Naive thymus-derived CD4-positive, alpha-beta T cell (primary cell): ENCODE data around the gene DGUOK. TPM values are rescaled to one million over a fixed set of nuclear protein-coding genes. Genes with fewer than 3 reads are reported as not detected.

Source experiments
- ATAC-seq: fragments of 150-1000 bp; cut with Tn5 transposase; 2 replicates; pipeline ENCODE4 v1.10.0; 2021; ENCODE audit warnings: mild to moderate bottlenecking, moderate library complexity
- CTCF ChIA-PET: fragments of 350-600 bp; sonication (Branson Sonifier 250); formaldehyde crosslinking; loops from one replicate; lab custom pipeline; 2021; ENCODE audit warnings: antibody characterized with exemption; lab: Charles Lee
- POLR2A ChIA-PET: fragments of 350-600 bp; sonication (Branson Sonifier 250); formaldehyde crosslinking; loops from one replicate; lab custom pipeline; 2021; ENCODE audit warnings: antibody characterized with exemption, inconsistent platforms; lab: Charles Lee
- DNase-seq, 9 donors: peaks; one replicate each; pipeline versions ENCODE4 v3.0.0 to v3.0.0-alpha.2; 2020 to 2022; ENCODE audit warnings: mixed read lengths in 1 of 9
- H3K27ac ChIP-seq: one replicate; pipeline ENCODE4 v1.7.0; 2013; ENCODE audit warnings: mild to moderate bottlenecking, low read depth, low read length, moderate library complexity
- H3K27me3 ChIP-seq, 2 donors: one replicate each; pipeline ENCODE4 v1.7.0; 2013; ENCODE audit warnings: low read length in 2 of 2, mild to moderate bottlenecking in 2 of 2, moderate library complexity in 2 of 2; ENCODE audit not compliant: control insufficient read depth in 2 of 2, insufficient read depth in 2 of 2
- H3K36me3 ChIP-seq, 3 experiments: 1 replicate in 2 of 3; 2 replicates in 1 of 3; pipeline ENCODE4 v1.7.0; 2013; ENCODE audit warnings: low read length in 3 of 3, mild to moderate bottlenecking in 3 of 3, moderate library complexity in 1 of 3; ENCODE audit not compliant: insufficient read depth in 3 of 3, control insufficient read depth in 2 of 3
- H3K4me1 ChIP-seq, 2 donors: one replicate each; pipeline ENCODE4 v1.7.0; 2013; ENCODE audit warnings: low read length in 2 of 2, mild to moderate bottlenecking in 2 of 2, moderate library complexity in 1 of 2; ENCODE audit not compliant: control insufficient read depth in 2 of 2, insufficient read depth in 2 of 2
- H3K4me3 ChIP-seq: 2 replicates; pipeline ENCODE4 v1.7.0; 2013; ENCODE audit warnings: mild to moderate bottlenecking, low read length
- H3K9me3 ChIP-seq, 3 experiments: 1 replicate in 2 of 3; 2 replicates in 1 of 3; pipeline ENCODE4 v1.7.0; 2013; ENCODE audit warnings: low read length in 3 of 3; ENCODE audit not compliant: control insufficient read depth in 2 of 3
- H3K27ac Mint-ChIP-seq, 9 donors: one replicate each; pipeline ENCODE4 v1.8.0; 2020 to 2022; ENCODE audit warnings: mixed read lengths in 9 of 9, mild to moderate bottlenecking in 8 of 9, moderate library complexity in 5 of 9, inconsistent platforms in 2 of 9
- H3K27me3 Mint-ChIP-seq, 5 donors: one replicate each; pipeline ENCODE4 v1.8.0; 2021 to 2022; ENCODE audit warnings: mixed read lengths in 5 of 5, mild to moderate bottlenecking in 1 of 5
- H3K36me3 Mint-ChIP-seq, 5 donors: one replicate each; pipeline ENCODE4 v1.8.0; 2020 to 2022; ENCODE audit warnings: mixed read lengths in 5 of 5, mild to moderate bottlenecking in 3 of 5, inconsistent platforms in 1 of 5
- H3K4me1 Mint-ChIP-seq, 7 donors: one replicate each; pipeline ENCODE4 v1.8.0; 2020 to 2022; ENCODE audit warnings: mixed read lengths in 7 of 7, mild to moderate bottlenecking in 3 of 7, inconsistent platforms in 1 of 7
- H3K4me3 Mint-ChIP-seq, 10 donors: one replicate each; pipeline ENCODE4 v1.8.0; 2020 to 2022; ENCODE audit warnings: mild to moderate bottlenecking in 10 of 10, mixed read lengths in 10 of 10, moderate library complexity in 6 of 10, inconsistent platforms in 2 of 10
- H3K9me3 Mint-ChIP-seq, 11 donors: one replicate each; pipeline ENCODE4 v1.8.0; 2020 to 2022; ENCODE audit warnings: mixed read lengths in 11 of 11, mild to moderate bottlenecking in 4 of 11, inconsistent platforms in 1 of 11, moderate library complexity in 1 of 11
- intact Hi-C, 2 donors: fragments of 100-400 bp; cut with micrococcal nuclease; formaldehyde crosslinking; loops; one replicate each; pipeline ENCODE4 v1.15.1; 2023
- polyA plus RNA-seq, 2 donors: library from polyadenylated mRNA; unstranded; fragments of 300-500 nt; fragmentation: Illumina TruSeq; gene quantifications; one replicate each; pipeline ENCODE4 v1.2.3, GENCODE V29; 2021
- total RNA-seq, 6 experiments: library from RNA in 5 of 6; stranded (reverse) in 5 of 6; gene quantifications; 1 replicate in 5 of 6; 2 replicates in 1 of 6; pipeline ENCODE4 v1.2.3 and lab custom pipeline; 2021 to 2026

DGUOK gene
- total and polyA plus RNA-seq, 7 experiments from 2014 or later: 43.1 to 220 (median 69.4) TPM

GRCh38 chr2:74000666-74001065 lies 74.0 kb downstream of the DGUOK start:
- CTCF ChIA-PET: interaction anchor here (1.0 to 1.5 kb wide), 4 partner anchors 14 to 103 kb away, joined by 3 to 4 read pairs (median 4); no protein-coding TSS in a partner anchor
- peak overlapping the region; percentile 64 for H3K27ac ChIP-seq
- H3K27ac Mint-ChIP-seq: peak overlapping the region in 8 of 9 donors; percentile 21 to 93 (median 84)

GRCh38 chr2:74001121-74001520 lies 74.4 kb downstream of the DGUOK start:
- peaks cover 61 to 92% (median 80%) of the 10 kb centered on the region in 7 donors for H3K4me1 Mint-ChIP-seq
- POLR2A ChIA-PET: interaction anchor here (0.6 to 3.0 kb wide), 2 partner anchors 14 to 224 kb away, joined by 4 to 15 read pairs; no protein-coding TSS in a partner anchor
- no peak for DNase-seq

More at GRCh38 chr2:74000666-74001065, 74.0 kb downstream of the DGUOK start:
- H3K4me3 Mint-ChIP-seq: peak overlapping the region in 4 of 10 donors; percentile 18 to 88 (median 78)
- H3K27me3 ChIP-seq: no peaks in the 10 kb centered on the region
- POLR2A ChIA-PET: interaction anchor here (0.9 to 3.0 kb wide), 3 partner anchors 9 to 74 kb away, joined by 3 to 15 read pairs (median 4); partner anchors contain the start of gene DGUOK
- intact Hi-C loops: no loop called here
- DNase-seq (no peak), ATAC-seq (no peak)
- H3K4me3 ChIP-seq: no peak overlapping the region
- H3K4me1 Mint-ChIP-seq: peaks cover 61 to 93% (median 76%) of the 10 kb centered on the region in 7 donors
- no peaks in the 10 kb centered on the region for H3K27me3 Mint-ChIP-seq
- H3K36me3 ChIP-seq: peaks cover 0 to 5% (median 0%) of the 10 kb centered on the region in 3 experiments
- H3K4me1 ChIP-seq: peaks cover 9 to 45% of the 10 kb centered on the region in 2 donors
- peaks cover 0 to 8% (median 0%) of the 10 kb centered on the region in 5 donors for H3K36me3 Mint-ChIP-seq
- H3K9me3 Mint-ChIP-seq: no peaks in the 10 kb centered on the region
- H3K9me3 ChIP-seq: no peaks in the 10 kb centered on the region

GRCh38 chr2:74001781-74002504 lies 75.3 kb downstream of the DGUOK start:
- peaks cover 0 to 18% (median 0%) of the 10 kb centered on the region in 3 experiments for H3K36me3 ChIP-seq
- ChIA-PET POLR2A (interaction anchor here (0.6 to 3.0 kb wide), 3 partner anchors 15 to 225 kb away, joined by 4 to 15 read pairs (median 5); no protein-coding TSS in a partner anchor), CTCF (interaction anchor here (0.6 to 1.5 kb wide), 5 partner anchors 15 to 102 kb away, joined by 3 to 4 read pairs (median 3); no protein-coding TSS in a partner anchor)
- no peaks in the 10 kb centered on the region for H3K27me3 ChIP-seq
- H3K4me3 ChIP-seq: peak overlapping the region; percentile 46
- H3K4me3 Mint-ChIP-seq: peak overlapping the region; percentile 80 to 95 (median 88)
- DNase-seq: peak in 1 of 9 donors; percentile 76
- no peaks in the 10 kb centered on the region for H3K9me3 ChIP-seq
- peaks cover 9 to 38% of the 10 kb centered on the region in 2 donors for H3K4me1 ChIP-seq
- intact Hi-C loops: loop anchor here (1.0 to 2.0 kb wide), 13 partner anchors 16 to 145 kb away; partner anchors contain the start of genes DGUOK (in 2 of the 2) and BOLA3 (in 1 of the 2)
- peak overlapping the region; percentile 51 to 93 (median 88) for H3K27ac Mint-ChIP-seq
- H3K4me1 Mint-ChIP-seq: peaks cover 61 to 91% (median 79%) of the 10 kb centered on the region in 7 donors
- peak overlapping the region; percentile 64 for H3K27ac ChIP-seq
- H3K9me3 Mint-ChIP-seq: no peaks in the 10 kb centered on the region
- peak; percentile 60 for ATAC-seq
- peaks cover 0 to 13% (median 4%) of the 10 kb centered on the region in 5 donors for H3K36me3 Mint-ChIP-seq
- H3K27me3 Mint-ChIP-seq: no peaks in the 10 kb centered on the region

More at GRCh38 chr2:74001121-74001520, 74.4 kb downstream of the DGUOK start:
- H3K9me3 ChIP-seq: no peaks in the 10 kb centered on the region
- no peaks in the 10 kb centered on the region for H3K27me3 ChIP-seq
- peaks cover 0 to 10% (median 0%) of the 10 kb centered on the region in 3 experiments for H3K36me3 ChIP-seq
- peak overlapping the region; percentile 64 for H3K27ac ChIP-seq
- ATAC-seq: no peak
- intact Hi-C loops: no loop called here
- CTCF ChIA-PET: interaction anchor here (0.6 to 1.5 kb wide), 5 partner anchors 14 to 103 kb away, joined by 3 to 4 read pairs (median 3); no protein-coding TSS in a partner anchor
- no peaks in the 10 kb centered on the region for H3K27me3 Mint-ChIP-seq
- peak overlapping the region in 8 of 9 donors; percentile 6 to 93 (median 86) for H3K27ac Mint-ChIP-seq
- H3K36me3 Mint-ChIP-seq: peaks cover 0 to 12% (median 3%) of the 10 kb centered on the region in 5 donors
- peaks cover 9 to 41% of the 10 kb centered on the region in 2 donors for H3K4me1 ChIP-seq
- peak overlapping the region; percentile 62 to 95 (median 87) for H3K4me3 Mint-ChIP-seq
- H3K4me3 ChIP-seq: no peak overlapping the region
- H3K9me3 Mint-ChIP-seq: no peaks in the 10 kb centered on the region

- Mint-ChIP-seq H3K27me3 (no peaks in the 10 kb centered on the region), H3K36me3 (peaks cover 0 to 18% (median 4%) of the 10 kb centered on the region in 5 donors), H3K4me1 (peaks cover 55 to 89% (median 75%) of the 10 kb centered on the region in 7 donors), H3K27ac (peak overlapping the region in 6 of 9 donors; percentile 59 to 81 (median 76)), H3K4me3 (peak overlapping the region; percentile 82 to 91 (median 86)), H3K9me3 (no peaks in the 10 kb centered on the region)
- DNase-seq: peak in 8 of 9 donors; percentile 71 to 89 (median 80)
- Histone ChIP-seq H3K4me3 (peak overlapping the region; percentile 49), H3K27ac (peak overlapping the region; percentile 67), H3K27me3 (no peaks in the 10 kb centered on the region), H3K36me3 (peaks cover 0 to 18% (median 0%) of the 10 kb centered on the region in 3 experiments), H3K4me1 (peaks cover 9 to 35% of the 10 kb centered on the region in 2 donors), H3K9me3 (no peaks in the 10 kb centered on the region)
- ATAC-seq: peak; percentile 95
- intact Hi-C loops: loop anchor here (1.0 to 2.0 kb wide), 13 partner anchors 16 to 145 kb away; partner anchors contain the start of genes DGUOK (in 2 of the 2) and BOLA3 (in 1 of the 2)
- CTCF ChIA-PET: interaction anchor here (0.7 to 1.0 kb wide), 3 partner anchors 51 to 117 kb away, joined by 3 read pairs; no protein-coding TSS in a partner anchor
- POLR2A ChIA-PET: interaction anchor here (0.5 to 3.0 kb wide), 3 partner anchors 16 to 465 kb away, joined by 3 to 15 read pairs (median 5); no protein-coding TSS in a partner anchor
These were observed 76.1 kb downstream of the DGUOK start for GRCh38 chr2:74002505-74003421.

GRCh38 chr2:74003494-74004211 lies 77.0 kb downstream of the DGUOK start:
- Mint-ChIP-seq H3K4me3 (peak overlapping the region in 8 of 10 donors; percentile 36 to 86 (median 56)), H3K27ac (peak overlapping the region in 3 of 9 donors; percentile 51 to 65 (median 59)), H3K36me3 (peaks cover 0 to 20% (median 4%) of the 10 kb centered on the region in 5 donors), H3K27me3 (no peaks in the 10 kb centered on the region), H3K9me3 (no peaks in the 10 kb centered on the region), H3K4me1 (peaks cover 54 to 89% (median 74%) of the 10 kb centered on the region in 7 donors)
- POLR2A ChIA-PET: interaction anchor here (0.7 to 3.0 kb wide), 4 partner anchors 15 to 117 kb away, joined by 4 to 15 read pairs (median 5); no protein-coding TSS in a partner anchor
- Histone ChIP-seq H3K9me3 (no peaks in the 10 kb centered on the region), H3K27me3 (no peaks in the 10 kb centered on the region), H3K4me1 (peaks cover 9 to 26% of the 10 kb centered on the region in 2 donors), H3K27ac (no peak overlapping the region), H3K4me3 (no peak overlapping the region), H3K36me3 (peaks cover 0 to 18% (median 0%) of the 10 kb centered on the region in 3 experiments)
- intact Hi-C loops: loop anchor here (2.0 kb wide), 2 partner anchors 57 to 77 kb away; partner anchors contain the start of gene DGUOK (in 1 of the 2)
- CTCF ChIA-PET: interaction anchor here (0.8 to 1.0 kb wide), 2 partner anchors 50 to 116 kb away, joined by 3 read pairs; no protein-coding TSS in a partner anchor
- no peak for ATAC-seq
- no peak for DNase-seq
